ENCODE results near the gene C13orf46. TPM values are rescaled to one million over a fixed set of nuclear protein-coding genes. Genes with fewer than 3 reads are reported as not detected.

C13orf46 gene
- polyA plus RNA-seq, 2 donors = 0.04 to 0.26 TPM

DNA sequence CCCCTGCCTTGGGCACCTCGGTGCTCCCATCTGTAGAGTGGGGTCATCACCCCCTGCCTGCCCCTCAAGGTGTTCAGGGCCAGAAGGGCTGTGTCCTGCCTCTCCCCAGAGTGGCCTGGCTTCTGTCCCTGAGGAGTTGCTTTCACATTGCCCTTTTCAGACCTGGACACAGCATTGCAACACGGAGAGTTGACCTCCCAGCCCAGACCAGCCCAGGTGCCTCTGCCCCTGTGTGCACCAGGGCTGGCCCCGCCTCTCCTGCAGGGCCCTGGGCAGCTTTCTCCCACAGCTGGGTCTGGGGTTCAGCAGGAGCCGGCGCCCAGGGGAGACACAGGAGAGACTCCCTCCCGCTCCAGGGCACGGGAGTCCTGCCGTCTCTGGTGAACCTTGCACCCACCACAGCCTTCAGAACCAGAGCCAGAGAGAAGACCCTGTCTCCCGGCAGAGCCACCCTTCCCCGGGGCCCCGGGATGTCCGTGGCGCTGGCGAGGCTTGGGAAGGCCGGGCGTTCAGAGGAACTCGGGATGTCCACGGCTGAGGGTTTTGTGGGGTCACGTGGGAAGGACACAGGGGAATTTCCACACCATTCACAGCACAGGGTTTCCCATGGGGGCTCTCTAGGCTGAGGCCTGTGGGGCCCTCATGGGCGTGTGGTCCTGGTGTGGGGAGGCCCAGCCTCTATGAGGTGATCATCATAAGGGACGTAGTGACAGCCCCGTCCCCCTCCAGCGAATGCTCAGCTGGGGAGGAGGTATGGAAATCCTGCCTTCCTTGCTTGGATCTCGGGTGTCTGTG lies 23.2 kb downstream of the C13orf46 start:
- Histone ChIP-seq H3K9me3 (ENCODE audit: control insufficient read depth in 2 of 2, insufficient read depth in 1 of 2, low read depth in 1 of 2, low read length in 1 of 2) (peaks cover 0 to 9% of the 10 kb centered on the region in 2 donors), H3K36me3 (ENCODE audit: control insufficient read depth in 2 of 2, insufficient read depth in 2 of 2, low read length in 1 of 2) (no peaks in the 10 kb centered on the region), H3K27me3 (ENCODE audit: control insufficient read depth in 1 of 2, insufficient read depth in 2 of 2, low read length in 2 of 2) (no peaks in the 10 kb centered on the region), H3K4me3 (ENCODE audit: low read depth in 1 of 2, low read length in 2 of 2) (no peak overlapping the region), H3K4me1 (ENCODE audit: control insufficient read depth in 2 of 2, insufficient read depth in 2 of 2, low read length in 1 of 2) (peaks cover 0 to 2% of the 10 kb centered on the region in 2 donors), H3K27ac (ENCODE audit: low read depth in 2 of 2, low read length in 1 of 2) (no peak overlapping the region)
- WGBS, 2 donors = 58 to 61% methylated on average over 24 of the region's 24 CpGs

DNA sequence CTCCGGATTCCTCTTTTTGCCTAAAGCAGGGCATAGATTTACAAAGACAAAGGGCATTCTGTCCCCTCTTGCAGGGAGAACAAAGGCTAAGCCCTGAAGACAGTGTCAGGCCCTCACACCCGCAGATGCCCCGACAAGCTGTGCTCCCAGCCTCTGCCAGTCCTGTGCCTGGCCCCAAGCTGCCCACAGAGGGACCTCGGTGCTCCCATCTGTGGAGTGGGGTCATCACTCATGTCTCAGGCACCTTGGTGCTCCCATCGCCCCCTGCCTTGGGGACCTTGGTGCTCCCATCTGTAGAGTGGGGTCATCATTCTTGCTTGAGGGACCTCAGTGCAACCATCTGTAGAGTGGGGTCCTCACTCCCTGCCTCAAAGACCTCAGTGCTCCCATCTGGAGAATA lies 24.3 kb downstream of the C13orf46 start:
- H3K4me1 ChIP-seq (ENCODE audit: control insufficient read depth in 2 of 2, insufficient read depth in 2 of 2, low read length in 1 of 2) = peaks cover 0 to 2% of the 10 kb centered on the region in 2 donors
- H3K27ac ChIP-seq (ENCODE audit: low read depth in 2 of 2, low read length in 1 of 2) = no peak overlapping the region
- no peak overlapping the region for H3K4me3 ChIP-seq (ENCODE audit: low read depth in 1 of 2, low read length in 2 of 2)
- peaks cover 0 to 3% of the 10 kb centered on the region in 2 donors for H3K9me3 ChIP-seq (ENCODE audit: control insufficient read depth in 2 of 2, insufficient read depth in 1 of 2, low read depth in 1 of 2, low read length in 1 of 2)
- WGBS, 2 donors = 84 to 91% methylated on average over 5 of the region's 5 CpGs
- no peaks in the 10 kb centered on the region for H3K27me3 ChIP-seq (ENCODE audit: control insufficient read depth in 1 of 2, insufficient read depth in 2 of 2, low read length in 2 of 2)
- H3K36me3 ChIP-seq (ENCODE audit: control insufficient read depth in 2 of 2, insufficient read depth in 2 of 2, low read length in 1 of 2) = no peaks in the 10 kb centered on the region

DNA sequence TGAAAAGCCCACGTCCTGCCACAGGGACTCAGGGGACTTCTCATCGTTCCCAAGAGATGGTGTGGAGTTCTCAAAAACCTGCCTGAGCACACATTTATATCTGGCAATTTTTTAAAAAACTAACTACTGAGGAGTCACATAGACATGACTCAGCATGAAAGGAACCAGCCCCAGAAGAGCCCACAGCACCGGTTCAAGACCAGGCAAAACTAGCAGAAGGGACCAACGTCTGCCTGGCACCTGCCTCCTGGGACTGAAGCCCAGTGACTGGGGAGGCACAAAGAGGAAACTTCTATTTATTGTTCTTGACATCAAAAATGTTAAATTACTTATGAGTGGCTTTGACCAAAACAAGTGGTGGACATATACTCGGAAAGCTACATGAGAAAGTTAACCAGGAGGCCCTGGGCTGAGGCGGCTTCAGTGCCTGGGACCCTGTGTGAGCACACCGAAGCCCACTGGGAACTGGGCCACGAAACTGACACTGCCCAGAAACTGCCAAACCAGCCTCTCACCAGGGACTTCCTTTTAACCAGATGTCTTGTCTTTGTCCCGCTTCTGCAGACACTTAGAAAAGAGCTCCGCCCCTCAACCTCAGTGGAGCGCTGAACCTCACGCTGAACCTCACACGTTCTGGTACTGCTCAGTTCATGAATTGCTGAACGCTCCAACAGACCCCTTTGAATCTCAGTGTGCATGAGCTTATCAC lies 25.7 kb downstream of the C13orf46 start:
- Histone ChIP-seq H3K4me1 (ENCODE audit: control insufficient read depth in 2 of 2, insufficient read depth in 2 of 2, low read length in 1 of 2) (peaks cover 0 to 2% of the 10 kb centered on the region in 2 donors), H3K9me3 (ENCODE audit: control insufficient read depth in 2 of 2, insufficient read depth in 1 of 2, low read depth in 1 of 2, low read length in 1 of 2) (peaks cover 0 to 3% of the 10 kb centered on the region in 2 donors), H3K36me3 (ENCODE audit: control insufficient read depth in 2 of 2, insufficient read depth in 2 of 2, low read length in 1 of 2) (no peaks in the 10 kb centered on the region), H3K27me3 (ENCODE audit: control insufficient read depth in 1 of 2, insufficient read depth in 2 of 2, low read length in 2 of 2) (no peaks in the 10 kb centered on the region), H3K27ac (ENCODE audit: low read depth in 2 of 2, low read length in 1 of 2) (no peak overlapping the region), H3K4me3 (ENCODE audit: low read depth in 1 of 2, low read length in 2 of 2) (no peak overlapping the region)
- WGBS, 2 donors = 66 to 69% methylated on average over 14 of the region's 14 CpGs

DNA sequence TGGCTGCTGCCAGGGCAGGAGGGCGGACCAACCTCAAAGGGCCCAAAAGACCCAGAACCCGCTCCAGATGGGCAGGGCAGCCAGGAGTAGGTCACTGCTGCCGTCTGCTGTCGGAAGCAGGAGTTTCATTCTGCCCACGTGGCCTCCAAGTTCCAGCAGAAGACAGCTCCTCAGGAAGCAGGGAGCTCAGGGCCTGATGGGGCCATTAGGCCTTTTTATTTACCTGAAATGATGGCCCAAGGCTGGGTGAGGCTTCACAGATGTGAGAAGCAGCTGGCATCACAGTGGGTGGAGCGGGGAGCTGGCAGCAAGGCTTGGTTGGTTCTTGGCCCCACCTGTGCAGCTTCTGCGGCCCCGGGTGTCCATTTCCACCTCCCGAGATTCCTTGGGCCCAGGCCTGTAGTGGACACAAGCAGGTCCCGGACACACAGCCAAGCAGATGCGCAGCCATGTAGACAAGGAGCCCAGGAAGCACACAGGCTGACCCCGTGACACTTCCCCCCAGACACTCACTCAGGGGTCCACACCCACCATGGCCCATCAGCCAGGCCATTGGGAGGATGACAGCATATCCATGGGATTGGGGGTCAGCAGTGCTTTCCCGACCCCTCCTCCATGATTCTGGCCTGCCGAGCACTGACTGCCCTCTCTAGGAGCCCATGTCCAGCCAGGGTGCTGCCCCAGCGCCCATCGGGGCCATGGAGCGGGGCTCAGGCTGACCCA lies 26.4 kb downstream of the C13orf46 start:
- no peaks in the 10 kb centered on the region for H3K27me3 ChIP-seq (ENCODE audit: control insufficient read depth in 1 of 2, insufficient read depth in 2 of 2, low read length in 2 of 2)
- peaks cover 0 to 2% of the 10 kb centered on the region in 2 donors for H3K4me1 ChIP-seq (ENCODE audit: control insufficient read depth in 2 of 2, insufficient read depth in 2 of 2, low read length in 1 of 2)
- H3K36me3 ChIP-seq (ENCODE audit: control insufficient read depth in 2 of 2, insufficient read depth in 2 of 2, low read length in 1 of 2) = no peaks in the 10 kb centered on the region
- WGBS, 2 donors = 66 to 67% methylated on average over 17 of the region's 17 CpGs
- H3K9me3 ChIP-seq (ENCODE audit: control insufficient read depth in 2 of 2, insufficient read depth in 1 of 2, low read depth in 1 of 2, low read length in 1 of 2) = peaks cover 0 to 3% of the 10 kb centered on the region in 2 donors
- no peak overlapping the region for H3K27ac ChIP-seq (ENCODE audit: low read depth in 2 of 2, low read length in 1 of 2)
- H3K4me3 ChIP-seq (ENCODE audit: low read depth in 1 of 2, low read length in 2 of 2) = no peak overlapping the region

DNA sequence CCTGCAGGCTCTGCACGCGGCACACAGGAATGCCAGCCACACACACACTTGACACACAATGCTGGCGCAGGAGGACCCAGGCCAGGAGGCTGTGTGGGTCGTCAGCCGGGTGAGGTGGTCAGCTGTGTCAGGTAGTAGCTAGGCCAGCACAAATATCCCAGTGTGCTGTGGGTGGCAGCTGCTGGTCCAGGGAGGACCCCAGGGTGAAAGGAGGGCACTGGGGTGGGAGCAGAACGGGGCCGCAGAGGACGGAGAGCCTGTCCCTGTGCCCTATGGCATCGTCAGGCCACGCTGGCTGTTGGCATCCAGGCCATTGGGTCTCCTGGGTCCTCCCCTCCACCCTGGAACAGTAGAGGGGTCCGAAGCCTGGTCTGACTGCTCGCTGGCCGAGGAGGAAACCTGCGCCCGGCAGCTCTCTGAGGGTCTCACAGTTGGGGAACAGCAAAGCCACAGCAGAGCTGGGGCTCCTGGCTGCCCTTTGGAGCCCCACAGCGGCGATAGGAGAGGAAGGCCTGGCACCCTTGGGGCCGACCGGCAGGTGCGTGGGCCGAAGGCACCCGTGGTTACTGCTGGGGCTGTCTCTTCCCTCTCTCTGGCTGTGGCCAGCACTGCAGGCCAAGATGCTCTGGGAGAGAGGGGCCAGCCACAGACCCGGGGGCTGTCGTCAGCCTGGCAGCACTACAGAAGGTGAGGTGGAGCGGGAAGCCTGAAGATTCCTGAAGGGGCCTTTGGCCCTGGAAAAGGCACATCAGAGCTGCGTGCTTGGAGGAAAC lies 27.3 kb downstream of the C13orf46 start:
- peaks cover under 1 to 2% of the 10 kb centered on the region in 2 donors for H3K4me1 ChIP-seq (ENCODE audit: control insufficient read depth in 2 of 2, insufficient read depth in 2 of 2, low read length in 1 of 2)
- H3K9me3 ChIP-seq (ENCODE audit: control insufficient read depth in 2 of 2, insufficient read depth in 1 of 2, low read depth in 1 of 2, low read length in 1 of 2) = peaks cover 0 to 2% of the 10 kb centered on the region in 2 donors
- H3K4me3 ChIP-seq (ENCODE audit: low read depth in 1 of 2, low read length in 2 of 2) = no peak overlapping the region
- no peak overlapping the region for H3K27ac ChIP-seq (ENCODE audit: low read depth in 2 of 2, low read length in 1 of 2)
- no peaks in the 10 kb centered on the region for H3K27me3 ChIP-seq (ENCODE audit: control insufficient read depth in 1 of 2, insufficient read depth in 2 of 2, low read length in 2 of 2)
- no peaks in the 10 kb centered on the region for H3K36me3 ChIP-seq (ENCODE audit: control insufficient read depth in 2 of 2, insufficient read depth in 2 of 2, low read length in 1 of 2)
- 75 to 83% methylated on average over 26 of the region's 26 CpGs for WGBS, 2 donors

DNA sequence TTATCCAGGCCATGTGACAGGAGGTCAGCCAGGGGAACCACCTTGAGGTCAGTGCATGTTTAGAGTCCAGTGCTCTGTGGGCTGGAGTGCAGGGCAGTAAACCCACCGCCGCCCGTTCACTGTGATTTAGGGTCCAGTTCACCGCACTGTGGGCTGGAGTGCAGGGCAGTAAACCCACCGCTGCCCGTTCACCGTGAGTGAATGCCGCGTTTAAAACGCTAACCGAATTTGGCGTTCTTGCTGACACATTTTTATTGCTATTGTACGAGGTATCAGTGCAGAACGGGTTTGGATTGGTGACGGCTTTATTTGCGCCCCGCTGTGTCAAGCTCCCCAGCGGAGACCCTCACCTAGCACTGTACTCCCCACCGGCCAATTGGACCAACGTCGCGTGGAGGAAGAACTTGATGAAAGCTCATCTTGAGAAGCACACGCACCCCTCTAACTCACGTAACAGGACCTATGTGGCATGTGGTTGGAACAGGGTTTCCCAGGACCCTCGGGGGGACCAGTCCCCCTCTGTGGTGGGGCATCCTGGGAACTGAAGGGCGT lies 27.9 kb downstream of the C13orf46 start:
- Histone ChIP-seq H3K36me3 (ENCODE audit: control insufficient read depth in 2 of 2, insufficient read depth in 2 of 2, low read length in 1 of 2) (no peaks in the 10 kb centered on the region), H3K4me3 (ENCODE audit: low read depth in 1 of 2, low read length in 2 of 2) (no peak overlapping the region), H3K27ac (ENCODE audit: low read depth in 2 of 2, low read length in 1 of 2) (no peak overlapping the region), H3K4me1 (ENCODE audit: control insufficient read depth in 2 of 2, insufficient read depth in 2 of 2, low read length in 1 of 2) (peaks cover 2% of the 10 kb centered on the region in 2 donors), H3K27me3 (ENCODE audit: control insufficient read depth in 1 of 2, insufficient read depth in 2 of 2, low read length in 2 of 2) (no peaks in the 10 kb centered on the region), H3K9me3 (ENCODE audit: control insufficient read depth in 2 of 2, insufficient read depth in 1 of 2, low read depth in 1 of 2, low read length in 1 of 2) (no peaks in the 10 kb centered on the region)
- WGBS, 2 donors = 88 to 93% methylated on average over 26 of the region's 26 CpGs

DNA sequence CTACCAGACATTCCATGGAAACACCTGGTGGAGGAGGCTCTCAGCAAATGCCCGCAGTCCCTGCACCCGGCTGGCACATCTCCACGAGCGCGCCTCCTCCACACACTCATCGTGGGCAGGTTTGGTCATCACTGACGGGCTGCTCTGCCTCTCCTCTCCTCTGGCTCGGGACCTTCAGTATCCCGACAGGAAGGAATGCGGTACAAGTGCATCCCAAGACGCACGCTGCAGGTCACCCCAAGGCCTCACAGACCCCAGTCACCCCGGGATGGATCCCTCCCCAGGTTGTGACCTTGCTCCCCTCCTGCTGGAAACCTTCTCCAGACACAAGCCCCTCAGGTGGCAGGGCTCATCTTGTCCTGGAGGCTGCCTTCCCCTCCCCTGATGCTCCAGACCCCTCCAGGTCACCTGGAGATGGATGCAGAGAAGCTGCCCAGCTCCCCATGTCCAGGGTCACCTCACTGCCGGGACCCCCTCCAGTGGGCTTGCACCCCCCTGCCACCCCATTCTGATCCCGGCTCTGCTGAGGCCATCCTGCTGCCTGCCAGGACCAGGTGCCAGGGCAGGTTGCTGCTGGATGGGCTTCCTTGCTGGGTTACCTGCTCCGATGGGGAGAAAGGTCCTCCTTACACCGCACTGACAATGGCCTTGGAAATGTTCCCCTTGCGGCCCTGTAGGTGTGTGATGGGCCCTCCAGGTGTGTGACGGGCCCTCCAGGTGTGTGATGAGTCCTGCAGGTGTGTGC lies 29.9 kb downstream of the C13orf46 start:
- WGBS, 2 donors = 91 to 92% methylated on average over 19 of the region's 19 CpGs
- Histone ChIP-seq H3K27ac (ENCODE audit: low read depth in 2 of 2, low read length in 1 of 2) (no peak overlapping the region), H3K4me1 (ENCODE audit: control insufficient read depth in 2 of 2, insufficient read depth in 2 of 2, low read length in 1 of 2) (peaks cover 2% of the 10 kb centered on the region in 2 donors), H3K27me3 (ENCODE audit: control insufficient read depth in 1 of 2, insufficient read depth in 2 of 2, low read length in 2 of 2) (no peaks in the 10 kb centered on the region), H3K9me3 (ENCODE audit: control insufficient read depth in 2 of 2, insufficient read depth in 1 of 2, low read depth in 1 of 2, low read length in 1 of 2) (no peaks in the 10 kb centered on the region), H3K36me3 (ENCODE audit: control insufficient read depth in 2 of 2, insufficient read depth in 2 of 2, low read length in 1 of 2) (no peaks in the 10 kb centered on the region), H3K4me3 (ENCODE audit: low read depth in 1 of 2, low read length in 2 of 2) (no peak overlapping the region)

DNA sequence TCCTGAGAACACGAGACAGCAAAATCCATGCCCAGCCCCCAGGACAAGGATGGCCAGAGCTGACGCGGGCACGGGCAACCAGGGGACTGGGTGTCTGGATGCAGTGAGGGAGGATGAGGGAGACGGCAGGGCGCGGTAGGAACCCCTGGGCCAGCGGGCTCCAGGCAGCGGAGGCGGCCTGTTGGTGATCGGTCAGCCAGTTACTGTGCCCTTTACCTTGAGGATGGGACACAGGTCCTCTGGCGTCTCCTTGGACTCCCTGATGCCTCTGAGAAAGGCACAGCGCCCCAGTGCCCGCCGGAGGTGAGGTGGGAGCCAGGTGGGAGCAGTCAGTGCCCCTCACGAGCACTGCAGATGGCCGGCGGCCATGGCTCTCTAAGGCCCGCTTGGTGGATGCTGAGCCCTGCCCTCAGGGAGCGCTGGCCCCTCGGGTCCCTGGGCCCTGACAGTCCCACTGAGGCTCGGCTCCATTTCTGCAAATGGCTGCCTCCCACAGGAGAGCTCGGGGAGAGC lies 31.2 kb downstream of the C13orf46 start:
- Histone ChIP-seq H3K36me3 (ENCODE audit: control insufficient read depth in 2 of 2, insufficient read depth in 2 of 2, low read length in 1 of 2) (no peaks in the 10 kb centered on the region), H3K27me3 (ENCODE audit: control insufficient read depth in 1 of 2, insufficient read depth in 2 of 2, low read length in 2 of 2) (no peaks in the 10 kb centered on the region), H3K4me3 (ENCODE audit: low read depth in 1 of 2, low read length in 2 of 2) (no peak overlapping the region), H3K27ac (ENCODE audit: low read depth in 2 of 2, low read length in 1 of 2) (no peak overlapping the region), H3K4me1 (ENCODE audit: control insufficient read depth in 2 of 2, insufficient read depth in 2 of 2, low read length in 1 of 2) (peaks cover 2% of the 10 kb centered on the region in 2 donors), H3K9me3 (ENCODE audit: control insufficient read depth in 2 of 2, insufficient read depth in 1 of 2, low read depth in 1 of 2, low read length in 1 of 2) (no peaks in the 10 kb centered on the region)
- 90 to 93% methylated on average over 23 of the region's 23 CpGs for whole genome bisulfite sequencing, 2 donors

All from esophagus (tissue), 2 donors.